Measurements from ENCODE around the gene IDH3G.

GRCh38 chrX:153813161-153813560 is 19.0 kb upstream of the IDH3G start:
- TF ChIP-seq, protein P1, sequence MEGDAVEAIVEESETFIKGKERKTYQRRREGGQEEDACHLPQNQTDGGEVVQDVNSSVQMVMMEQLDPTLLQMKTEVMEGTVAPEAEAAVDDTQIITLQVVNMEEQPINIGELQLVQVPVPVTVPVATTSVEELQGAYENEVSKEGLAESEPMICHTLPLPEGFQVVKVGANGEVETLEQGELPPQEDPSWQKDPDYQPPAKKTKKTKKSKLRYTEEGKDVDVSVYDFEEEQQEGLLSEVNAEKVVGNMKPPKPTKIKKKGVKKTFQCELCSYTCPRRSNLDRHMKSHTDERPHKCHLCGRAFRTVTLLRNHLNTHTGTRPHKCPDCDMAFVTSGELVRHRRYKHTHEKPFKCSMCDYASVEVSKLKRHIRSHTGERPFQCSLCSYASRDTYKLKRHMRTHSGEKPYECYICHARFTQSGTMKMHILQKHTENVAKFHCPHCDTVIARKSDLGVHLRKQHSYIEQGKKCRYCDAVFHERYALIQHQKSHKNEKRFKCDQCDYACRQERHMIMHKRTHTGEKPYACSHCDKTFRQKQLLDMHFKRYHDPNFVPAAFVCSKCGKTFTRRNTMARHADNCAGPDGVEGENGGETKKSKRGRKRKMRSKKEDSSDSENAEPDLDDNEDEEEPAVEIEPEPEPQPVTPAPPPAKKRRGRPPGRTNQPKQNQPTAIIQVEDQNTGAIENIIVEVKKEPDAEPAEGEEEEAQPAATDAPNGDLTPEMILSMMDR (IDR thresholded peaks at IDR 0.05; ENCODE audit: low read depth, low read length, poor library complexity, severe bottlenecking), result no peak
- TF ChIP-seq EZH2phosphoT487 (IDR thresholded peaks at IDR 0.05; ENCODE audit: borderline replicate concordance, low read length), result no peak

All from DOHH2 (cell line).